Endothelial cell of umbilical vein (primary cell): ENCODE results near the gene CHD6.

Experiments used
- EZH2 ChIP-seq: IDR thresholded peaks from 2 replicates; pipeline ENCODE4 v1.6.1; 2012; ENCODE audit warnings: borderline replicate concordance, low read depth, mild to moderate bottlenecking, moderate library complexity, low read length, inconsistent platforms; ENCODE audit not compliant: severe bottlenecking
- POLR2A ChIP-seq: IDR thresholded peaks from 2 replicates; pipeline ENCODE4 v1.6.1; 2012; ENCODE audit warnings: low read depth, mild to moderate bottlenecking, control low read depth, low read length
- POLR2AphosphoS5 ChIP-seq: IDR thresholded peaks from 2 replicates; pipeline ENCODE4 v1.6.1; 2012; ENCODE audit warnings: low read depth, mild to moderate bottlenecking, control low read depth, low read length, moderate library complexity; ENCODE audit not compliant: insufficient read depth
- TF ChIP-seq, protein P1 (sequence below), 2 donors: IDR thresholded peaks; 1 replicate in 1 of 2; 2 replicates in 1 of 2; pipeline ENCODE4 v1.5.1; 2011; ENCODE audit warnings: low read length in 2 of 2, mild to moderate bottlenecking in 2 of 2, moderate library complexity in 2 of 2, control low read depth in 1 of 2, inconsistent platforms in 1 of 2, low read depth in 1 of 2; ENCODE audit not compliant: insufficient read depth in 1 of 2; ENCODE audit errors: extremely low read depth in 1 of 2
- TF ChIP-seq, protein P2 (sequence below): IDR thresholded peaks from 2 replicates; pipeline ENCODE4 v1.6.1; 2011; ENCODE audit not compliant: insufficient read depth, insufficient read length

DNA sequence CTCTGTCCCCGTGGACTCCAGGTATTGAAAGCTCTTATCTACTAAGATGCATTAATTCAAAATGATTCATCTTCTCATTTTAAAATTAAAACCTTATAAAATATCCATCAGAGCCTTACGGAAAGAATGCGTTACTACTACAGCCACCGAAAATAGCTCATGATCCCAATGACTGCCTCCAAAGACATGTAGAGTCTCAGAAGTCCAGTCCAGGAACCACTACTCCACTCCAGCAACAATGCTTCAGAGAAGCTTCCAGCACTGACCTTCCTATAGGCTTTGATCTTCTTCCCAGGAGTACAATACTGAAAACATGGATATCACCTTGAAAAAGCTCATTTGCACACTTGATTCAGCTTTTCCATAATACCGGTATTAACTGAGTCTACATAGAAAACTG, 94.3 kb downstream of the CHD6 start:
- TF ChIP-seq, protein P1, sequence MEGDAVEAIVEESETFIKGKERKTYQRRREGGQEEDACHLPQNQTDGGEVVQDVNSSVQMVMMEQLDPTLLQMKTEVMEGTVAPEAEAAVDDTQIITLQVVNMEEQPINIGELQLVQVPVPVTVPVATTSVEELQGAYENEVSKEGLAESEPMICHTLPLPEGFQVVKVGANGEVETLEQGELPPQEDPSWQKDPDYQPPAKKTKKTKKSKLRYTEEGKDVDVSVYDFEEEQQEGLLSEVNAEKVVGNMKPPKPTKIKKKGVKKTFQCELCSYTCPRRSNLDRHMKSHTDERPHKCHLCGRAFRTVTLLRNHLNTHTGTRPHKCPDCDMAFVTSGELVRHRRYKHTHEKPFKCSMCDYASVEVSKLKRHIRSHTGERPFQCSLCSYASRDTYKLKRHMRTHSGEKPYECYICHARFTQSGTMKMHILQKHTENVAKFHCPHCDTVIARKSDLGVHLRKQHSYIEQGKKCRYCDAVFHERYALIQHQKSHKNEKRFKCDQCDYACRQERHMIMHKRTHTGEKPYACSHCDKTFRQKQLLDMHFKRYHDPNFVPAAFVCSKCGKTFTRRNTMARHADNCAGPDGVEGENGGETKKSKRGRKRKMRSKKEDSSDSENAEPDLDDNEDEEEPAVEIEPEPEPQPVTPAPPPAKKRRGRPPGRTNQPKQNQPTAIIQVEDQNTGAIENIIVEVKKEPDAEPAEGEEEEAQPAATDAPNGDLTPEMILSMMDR (IDR thresholded peaks at IDR 0.05; ENCODE audit: extremely low read depth in 1 of 2, insufficient read depth in 1 of 2, low read depth in 1 of 2, low read length in 2 of 2), result no peak
- TF ChIP-seq EZH2, result no peak
- TF ChIP-seq POLR2A, result no peak
- no peak for TF ChIP-seq POLR2AphosphoS5
- TF ChIP-seq, protein P2, sequence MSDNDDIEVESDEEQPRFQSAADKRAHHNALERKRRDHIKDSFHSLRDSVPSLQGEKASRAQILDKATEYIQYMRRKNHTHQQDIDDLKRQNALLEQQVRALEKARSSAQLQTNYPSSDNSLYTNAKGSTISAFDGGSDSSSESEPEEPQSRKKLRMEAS, result no peak
